OCI-LY1 (cell line): Measurements from ENCODE around the gene ABLIM2.

Experiments
- H2AFZ ChIP-seq: fragments of 200-600 bp; sonication (generic), shearing (Covaris generic); 2 replicates; pipeline ENCODE4 v1.6.0; 2014; ENCODE audit warnings: antibody characterized with exemption, mild to moderate bottlenecking, low read length
- H3F3A ChIP-seq: fragments of 200-600 bp; sonication (generic), shearing (Covaris generic); 2 replicates; pipeline ENCODE4 v1.6.0; 2014; ENCODE audit warnings: mild to moderate bottlenecking, antibody characterized with exemption, low read length, moderate library complexity; ENCODE audit not compliant: insufficient read depth
- H3K27ac ChIP-seq: fragments of 200-600 bp; sonication (generic); 2 replicates; pipeline ENCODE4 v1.5.1; 2014; ENCODE audit warnings: low read length, mixed run types, mild to moderate bottlenecking, low read depth; ENCODE audit not compliant: poor library complexity, severe bottlenecking
- H3K27me3 ChIP-seq: fragments of 200-600 bp; sonication (generic); 2 replicates; pipeline ENCODE4 v1.6.0; 2014; ENCODE audit warnings: antibody characterized with exemption, mild to moderate bottlenecking, low read length, moderate library complexity; ENCODE audit not compliant: insufficient read depth
- H3K36me3 ChIP-seq: fragments of 200-600 bp; sonication (generic); 2 replicates; pipeline ENCODE4 v1.6.1; 2014; ENCODE audit warnings: mild to moderate bottlenecking, antibody characterized with exemption, low read length, moderate library complexity, mixed read lengths; ENCODE audit not compliant: insufficient read depth
- H3K4me1 ChIP-seq: fragments of 200-600 bp; sonication (generic); 2 replicates; pipeline ENCODE4 v1.5.1; 2014; ENCODE audit warnings: mild to moderate bottlenecking, low read length, moderate library complexity; ENCODE audit not compliant: insufficient read depth, severe bottlenecking
- H3K4me2 ChIP-seq: fragments of 200-600 bp; sonication (generic), shearing (Covaris generic); 2 replicates; pipeline ENCODE4 v1.6.1; 2014; ENCODE audit warnings: low read length
- H3K4me3 ChIP-seq: fragments of 200-600 bp; sonication (generic); 2 replicates; pipeline ENCODE4 v1.5.1; 2014; ENCODE audit warnings: low read length, low read depth, mild to moderate bottlenecking, mixed read lengths; ENCODE audit not compliant: poor library complexity, severe bottlenecking
- H3K79me2 ChIP-seq: fragments of 200-600 bp; shearing (Covaris generic); 2 replicates; pipeline ENCODE4 v1.6.1; 2016; ENCODE audit warnings: mixed run types, low read length, mixed read lengths; ENCODE audit not compliant: insufficient read depth
- H3K9ac ChIP-seq: fragments of 200-600 bp; sonication (generic), shearing (Covaris generic); 2 replicates; pipeline ENCODE4 v1.6.1; 2014; ENCODE audit warnings: mild to moderate bottlenecking, low read length, mixed read lengths
- H3K9me2 ChIP-seq: fragments of 200-600 bp; sonication (generic), shearing (Covaris generic); 2 replicates; pipeline ENCODE4 v1.6.1; 2014; ENCODE audit warnings: low read depth, mild to moderate bottlenecking, low read length, mixed read lengths
- H3K9me3 ChIP-seq: fragments of 200-600 bp; shearing (Covaris generic); 2 replicates; pipeline ENCODE4 v1.6.1; 2014; ENCODE audit warnings: low read length, mixed read lengths
- H4K20me1 ChIP-seq: fragments of 200-600 bp; sonication (generic), shearing (Covaris generic); 2 replicates; pipeline ENCODE4 v1.6.0; 2016; ENCODE audit warnings: mild to moderate bottlenecking, low read length; ENCODE audit not compliant: insufficient read depth
- EZH2 ChIP-seq: fragments of 200-600 bp; sonication (generic), shearing (Covaris generic); IDR thresholded peaks from 2 replicates; pipeline ENCODE4 v1.8.0; 2017; ENCODE audit warnings: borderline replicate concordance, mixed run types, mild to moderate bottlenecking, antibody characterized with exemption, low read length, moderate library complexity, mixed read lengths
- TF ChIP-seq, protein P1 (sequence below): fragments of 200-600 bp; sonication (generic), shearing (Covaris generic); IDR thresholded peaks from 2 replicates; pipeline ENCODE4 v1.5.1; 2017; ENCODE audit warnings: mild to moderate bottlenecking, antibody characterized with exemption, low read length, moderate library complexity, mixed read lengths

ABLIM2 gene

DNA sequence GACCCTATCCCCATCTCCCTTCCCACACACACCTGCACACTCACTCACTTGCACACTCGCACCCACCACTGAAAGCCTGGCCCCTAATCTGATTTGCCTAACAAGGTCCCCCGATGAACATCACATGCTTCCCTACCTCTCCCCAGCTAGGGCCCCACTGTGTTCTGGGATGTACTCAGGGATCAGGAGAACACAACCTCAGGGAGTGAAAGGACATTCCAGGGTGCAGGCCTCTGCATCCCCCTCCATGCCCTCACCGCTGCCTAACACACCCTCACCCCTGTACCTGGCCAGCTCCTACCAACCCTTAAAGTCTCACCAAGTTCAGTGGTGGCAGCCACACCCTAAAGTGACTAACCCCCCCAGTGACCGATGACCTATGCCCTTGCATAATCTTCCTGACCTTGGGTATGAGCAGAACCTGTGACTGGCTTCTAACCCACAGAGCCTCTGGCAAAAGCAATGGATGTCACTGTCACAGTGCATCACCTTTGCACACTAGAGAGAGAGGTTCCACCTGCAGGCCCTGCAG lies 216.6 kb downstream of the ABLIM2 start:
- Histone ChIP-seq H3K27ac (no peak overlapping the region), H3K4me3 (no peak overlapping the region), H2AFZ (no peak overlapping the region), H3K79me2 (no peaks in the 10 kb centered on the region), H3K27me3 (no peaks in the 10 kb centered on the region), H3K9me3 (no peaks in the 10 kb centered on the region), H3K4me1 (no peaks in the 10 kb centered on the region), H3K9ac (no peak overlapping the region), H3K4me2 (no peak overlapping the region), H4K20me1 (no peaks in the 10 kb centered on the region), H3K36me3 (no peaks in the 10 kb centered on the region), H3F3A (no peaks in the 10 kb centered on the region), H3K9me2 (no peaks in the 10 kb centered on the region)
- TF ChIP-seq, protein P1, sequence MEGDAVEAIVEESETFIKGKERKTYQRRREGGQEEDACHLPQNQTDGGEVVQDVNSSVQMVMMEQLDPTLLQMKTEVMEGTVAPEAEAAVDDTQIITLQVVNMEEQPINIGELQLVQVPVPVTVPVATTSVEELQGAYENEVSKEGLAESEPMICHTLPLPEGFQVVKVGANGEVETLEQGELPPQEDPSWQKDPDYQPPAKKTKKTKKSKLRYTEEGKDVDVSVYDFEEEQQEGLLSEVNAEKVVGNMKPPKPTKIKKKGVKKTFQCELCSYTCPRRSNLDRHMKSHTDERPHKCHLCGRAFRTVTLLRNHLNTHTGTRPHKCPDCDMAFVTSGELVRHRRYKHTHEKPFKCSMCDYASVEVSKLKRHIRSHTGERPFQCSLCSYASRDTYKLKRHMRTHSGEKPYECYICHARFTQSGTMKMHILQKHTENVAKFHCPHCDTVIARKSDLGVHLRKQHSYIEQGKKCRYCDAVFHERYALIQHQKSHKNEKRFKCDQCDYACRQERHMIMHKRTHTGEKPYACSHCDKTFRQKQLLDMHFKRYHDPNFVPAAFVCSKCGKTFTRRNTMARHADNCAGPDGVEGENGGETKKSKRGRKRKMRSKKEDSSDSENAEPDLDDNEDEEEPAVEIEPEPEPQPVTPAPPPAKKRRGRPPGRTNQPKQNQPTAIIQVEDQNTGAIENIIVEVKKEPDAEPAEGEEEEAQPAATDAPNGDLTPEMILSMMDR, result no peak
- no peak for TF ChIP-seq EZH2

DNA sequence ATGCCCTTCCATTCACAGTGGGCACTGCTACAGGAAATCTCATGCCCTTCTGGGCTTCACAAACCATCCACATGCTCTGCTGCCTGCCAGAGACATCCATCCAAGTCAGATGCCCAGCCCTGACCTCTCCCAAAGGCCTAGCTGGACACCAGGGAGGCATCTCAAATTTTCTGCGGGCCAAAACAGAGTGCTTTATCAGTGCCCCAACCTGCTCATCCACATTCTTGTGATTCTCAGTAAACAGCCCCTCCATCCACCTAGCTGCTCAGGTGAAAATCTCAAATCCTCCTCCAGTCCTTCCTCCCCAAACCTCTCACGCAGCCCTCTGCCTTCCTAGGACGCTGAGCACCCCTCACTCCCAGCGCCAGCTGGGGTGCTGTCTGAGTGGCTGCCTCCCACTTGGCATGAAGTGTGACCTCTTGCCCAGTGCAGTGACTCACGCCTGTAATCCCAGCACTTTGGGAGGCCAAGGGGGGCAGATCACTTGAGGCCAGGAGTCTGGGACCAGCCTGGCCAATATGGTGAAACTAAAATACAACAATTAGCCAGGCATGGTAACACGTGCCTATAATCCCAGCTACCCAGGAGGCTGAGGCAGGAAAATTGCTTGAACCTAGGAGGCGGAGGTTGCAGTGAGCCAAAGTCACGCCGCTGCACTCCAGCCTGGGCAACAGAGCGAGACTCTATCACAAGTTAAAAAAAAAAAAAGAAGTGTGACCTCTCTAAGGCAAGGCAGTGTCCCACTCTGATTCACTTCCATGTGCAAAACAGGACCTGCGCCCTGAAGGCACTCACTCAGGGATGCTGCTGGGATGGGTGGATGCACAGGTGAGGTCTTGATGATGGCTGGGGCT lies 217.3 kb downstream of the ABLIM2 start:
- Histone ChIP-seq H3K9me2 (no peaks in the 10 kb centered on the region), H3K27ac (no peak overlapping the region), H3K9me3 (no peaks in the 10 kb centered on the region), H3K27me3 (no peaks in the 10 kb centered on the region), H3F3A (no peaks in the 10 kb centered on the region), H3K79me2 (no peaks in the 10 kb centered on the region), H3K36me3 (no peaks in the 10 kb centered on the region), H3K4me2 (no peak overlapping the region), H3K4me3 (no peak overlapping the region), H3K9ac (no peak overlapping the region), H4K20me1 (no peaks in the 10 kb centered on the region), H2AFZ (no peak overlapping the region), H3K4me1 (no peaks in the 10 kb centered on the region)
- TF ChIP-seq, protein P1, result no peak

DNA sequence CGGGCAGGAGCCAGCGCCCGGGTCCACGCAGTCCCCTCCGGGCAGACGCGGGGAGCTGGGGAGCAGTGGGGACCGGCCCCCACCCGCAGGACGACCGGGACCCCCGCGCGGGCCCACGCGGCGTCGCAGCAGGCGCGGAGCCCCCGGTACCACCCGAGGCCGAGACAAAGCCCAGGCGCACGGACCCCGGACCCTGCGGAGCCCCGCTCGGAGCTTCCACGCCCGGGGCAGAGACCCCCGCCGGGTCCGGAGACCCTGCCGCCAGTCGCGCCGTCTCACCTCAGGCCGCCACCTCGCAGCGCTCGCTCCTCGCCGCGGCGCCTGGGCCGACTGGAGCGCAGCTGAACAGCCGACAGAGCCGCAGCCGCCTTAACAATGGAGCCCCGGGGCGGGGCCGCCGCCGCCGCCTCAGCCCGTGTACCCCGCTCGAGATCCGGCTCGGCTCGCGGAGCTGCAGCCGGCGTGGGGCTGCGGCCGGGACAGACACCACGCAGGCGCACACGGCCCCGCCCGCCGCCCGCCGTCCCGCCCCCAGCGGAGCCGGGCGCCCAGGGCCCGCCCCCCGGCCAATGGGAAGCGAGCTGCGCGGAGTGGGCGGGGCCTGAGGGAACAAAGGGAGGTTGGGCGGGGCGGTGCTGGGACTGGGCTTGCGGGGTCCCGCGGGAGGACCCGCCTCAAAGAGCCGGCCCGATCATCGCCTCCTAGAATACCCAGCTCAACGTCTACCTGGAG lies 219.1 kb downstream of the ABLIM2 start, which contains the start of gene AFAP1:
AFAP1 (minus strand) TSS at position 485 of the 732 bp plus-strand sequence. CDS start 67,783 bp downstream, outside the sequence.
- H3K4me1 ChIP-seq, result no peaks in the 10 kb centered on the region
- H3K4me2 ChIP-seq, result no peak within 1 kb of the TSS
- H3K9me3 ChIP-seq, result no peaks in the 10 kb centered on the region
- no peak within 1 kb of the TSS for H2AFZ ChIP-seq
- H3K9ac ChIP-seq, result no peak within 1 kb of the TSS
- no peaks in the 10 kb centered on the region for H3K27me3 ChIP-seq
- H4K20me1 ChIP-seq, result no peaks in the 10 kb centered on the region
- H3F3A ChIP-seq, result no peaks in the 10 kb centered on the region
- H3K4me3 ChIP-seq, result no peak within 1 kb of the TSS
- H3K27ac ChIP-seq, result no peak within 1 kb of the TSS
- no peak for TF ChIP-seq EZH2
- TF ChIP-seq, protein P1, result no peak
- no peaks in the 10 kb centered on the region for H3K79me2 ChIP-seq
- H3K36me3 ChIP-seq, result no peaks in the 10 kb centered on the region
- no peaks in the 10 kb centered on the region for H3K9me2 ChIP-seq
